IPS DF 6.9 (cell line): ENCODE measurements around the gene MGST2.

Experiments used
- DNase-seq: peaks from one replicate; pipeline ENCODE4 v3.0.0-alpha.2; 2013; ENCODE audit warnings: low read depth, low spot score
- H3K27ac ChIP-seq: one replicate; pipeline ENCODE4 v1.5.1; 2013; ENCODE audit warnings: low read length, control low read depth
- H3K27me3 ChIP-seq: 2 replicates; pipeline ENCODE4 v1.6.1; 2013; ENCODE audit warnings: mild to moderate bottlenecking, low read length; ENCODE audit not compliant: control insufficient read depth, insufficient read depth
- H3K36me3 ChIP-seq: 2 replicates; pipeline ENCODE4 v1.6.1; 2013; ENCODE audit warnings: low read length; ENCODE audit not compliant: control insufficient read depth, insufficient read depth
- H3K4me1 ChIP-seq: 2 replicates; pipeline ENCODE4 v1.6.1; 2013; ENCODE audit warnings: low read length; ENCODE audit not compliant: control insufficient read depth, insufficient read depth
- H3K4me3 ChIP-seq: 2 replicates; pipeline ENCODE4 v1.5.1; 2013; ENCODE audit warnings: mild to moderate bottlenecking, low read length
- H3K9me3 ChIP-seq: 2 replicates; pipeline ENCODE4 v1.6.1; 2013; ENCODE audit warnings: low read length, inconsistent platforms; ENCODE audit not compliant: control insufficient read depth, insufficient read depth
- WGBS: extraction: QIAGEN DNeasy Blood & Tissue Kit; methylation state at CpG from one replicate; pipeline ENCODE4 v1.1.7; 2013; ENCODE audit warnings: mixed read lengths, missing lambda C conversion rate; ENCODE audit not compliant: insufficient read length, insufficient coverage; 5-methylcytosine and 5-hydroxymethylcytosine counted together

MGST2 gene

GRCh38 chr4:139643042-139643895 lies 22.4 kb upstream of the MGST2 start:
- no peaks in the 10 kb centered on the region for H3K27me3 ChIP-seq
- no peaks in the 10 kb centered on the region; the same call in 1 of the 2 replicates for H3K9me3 ChIP-seq
- WGBS = no CpG with 5 or more reads among the region's 11 CpGs
- DNase-seq = no peak
- H3K4me3 ChIP-seq = no peak overlapping the region
- H3K27ac ChIP-seq = no peak overlapping the region
- no peaks in the 10 kb centered on the region for H3K36me3 ChIP-seq
- no peaks in the 10 kb centered on the region for H3K4me1 ChIP-seq

- H3K27ac ChIP-seq = no peak overlapping the region
- no peak overlapping the region for H3K4me3 ChIP-seq
- H3K27me3 ChIP-seq = no peaks in the 10 kb centered on the region
- H3K36me3 ChIP-seq = no peaks in the 10 kb centered on the region
- no peak for DNase-seq
- no CpG with 5 or more reads among the region's 6 CpGs for WGBS
- no peaks in the 10 kb centered on the region for H3K9me3 ChIP-seq
- H3K4me1 ChIP-seq = no peaks in the 10 kb centered on the region
Measured at GRCh38 chr4:139645458-139645857, 20.2 kb upstream of the MGST2 start.

DNA sequence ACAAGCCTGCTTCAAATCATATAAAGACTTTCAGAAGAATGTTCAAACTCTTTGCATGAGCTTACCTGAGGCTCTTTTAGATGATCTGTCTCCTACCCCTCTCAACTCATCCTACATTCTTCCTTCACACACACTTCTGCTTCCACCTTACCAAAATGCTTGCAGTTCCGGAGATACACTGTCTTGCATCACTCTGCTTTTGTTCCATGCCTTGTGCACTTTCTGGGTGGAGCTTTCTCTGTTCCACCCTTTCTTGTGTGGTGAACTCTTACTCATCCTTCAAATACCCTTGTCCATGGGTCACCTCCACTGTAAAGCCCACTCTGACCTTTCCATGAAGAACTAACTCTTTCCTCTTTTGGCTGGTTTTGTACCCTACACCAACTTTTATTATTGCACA lies 18.4 kb upstream of the MGST2 start:
- Histone ChIP-seq H3K27me3 (no peaks in the 10 kb centered on the region), H3K27ac (no peak overlapping the region)
- WGBS = no CpG with 5 or more reads among the region's 1 CpG

GRCh38 chr4:139647952-139648351 lies 17.7 kb upstream of the MGST2 start:
- WGBS = no CpG with 5 or more reads among the region's 1 CpG
- Histone ChIP-seq H3K4me3 (no peak overlapping the region), H3K27me3 (no peaks in the 10 kb centered on the region), H3K9me3 (no peaks in the 10 kb centered on the region), H3K4me1 (no peaks in the 10 kb centered on the region), H3K36me3 (no peaks in the 10 kb centered on the region), H3K27ac (no peak overlapping the region)
- DNase-seq = no peak

More for the DNA sequence above, 18.4 kb upstream of the MGST2 start:
- Histone ChIP-seq H3K9me3 (no peaks in the 10 kb centered on the region), H3K4me3 (no peak overlapping the region), H3K4me1 (no peaks in the 10 kb centered on the region), H3K36me3 (no peaks in the 10 kb centered on the region)
- no peak for DNase-seq

DNA sequence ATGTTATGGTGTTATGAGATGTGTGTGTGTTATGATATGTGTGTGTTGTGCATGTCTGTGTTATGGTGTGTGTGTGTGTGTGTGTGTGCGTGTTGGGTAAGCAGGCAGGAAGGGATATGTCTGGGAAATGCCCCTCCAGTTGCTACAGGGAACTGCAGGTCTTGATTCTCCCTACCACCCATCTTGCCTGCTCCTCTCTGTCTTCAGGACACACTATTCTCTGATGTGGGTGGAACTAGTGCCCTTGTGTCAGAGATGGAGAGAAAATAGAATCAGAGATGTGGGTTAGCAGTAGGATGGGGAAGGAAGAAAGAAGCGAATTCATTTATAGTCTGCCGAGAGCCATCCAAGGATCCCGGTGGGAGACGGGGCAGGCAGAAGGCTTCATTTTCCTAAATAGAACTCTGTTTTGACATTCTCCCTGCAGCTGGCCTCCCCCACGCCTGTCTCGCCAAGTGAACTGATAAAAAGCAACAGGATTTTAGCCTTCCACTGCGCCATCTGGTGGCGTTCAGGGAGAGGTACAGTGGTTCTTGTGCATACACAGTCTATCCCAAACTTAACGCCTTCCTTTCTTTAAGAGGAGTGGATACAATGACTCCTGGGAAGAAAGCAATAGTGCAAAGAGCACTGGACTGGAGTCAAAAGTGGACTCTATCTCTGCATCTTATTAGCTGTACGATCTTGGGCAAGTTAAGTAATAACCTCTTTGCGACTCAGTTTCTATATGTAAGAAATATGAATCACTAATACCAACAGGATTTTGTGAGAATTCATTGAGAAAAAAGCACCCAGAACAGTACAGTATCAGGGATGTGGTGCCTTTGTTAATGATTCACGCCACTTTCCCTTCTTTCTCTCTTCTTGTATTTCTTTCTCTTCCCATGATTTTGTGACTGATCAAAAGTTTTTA lies 14.1 kb upstream of the MGST2 start:
- H3K9me3 ChIP-seq = no peaks in the 10 kb centered on the region
- H3K4me3 ChIP-seq = no peak overlapping the region
- no peaks in the 10 kb centered on the region; the same call in 1 of the 2 replicates for H3K27me3 ChIP-seq
- H3K4me1 ChIP-seq = peaks cover under 1% of the 10 kb centered on the region; the same call in 1 of the 2 replicates
- no peaks in the 10 kb centered on the region for H3K36me3 ChIP-seq
- WGBS = no CpG with 5 or more reads among the region's 13 CpGs
- no peak overlapping the region for H3K27ac ChIP-seq
- no peak for DNase-seq

DNA sequence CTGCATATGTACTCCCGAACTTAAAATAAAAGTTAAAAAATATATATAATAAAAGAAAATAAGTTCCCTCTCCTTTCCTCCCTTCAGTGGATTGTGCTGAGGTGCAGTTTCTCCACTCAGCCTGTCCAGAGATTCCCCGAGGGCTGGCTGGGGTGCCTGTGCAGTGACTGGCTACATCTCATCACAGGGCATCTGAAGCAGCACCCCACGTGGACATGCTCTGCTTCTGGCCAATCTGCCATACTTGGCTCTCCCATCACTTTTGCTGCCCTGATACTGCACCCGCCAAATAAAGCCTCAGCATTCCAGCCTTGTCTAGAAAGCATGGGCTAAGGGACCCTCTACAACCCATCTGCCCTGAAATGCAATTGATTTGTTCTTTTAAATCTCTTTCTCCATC lies 11.1 kb upstream of the MGST2 start:
- Histone ChIP-seq H3K9me3 (no peaks in the 10 kb centered on the region), H3K27me3 (no peaks in the 10 kb centered on the region; the same call in 1 of the 2 replicates), H3K4me3 (no peak overlapping the region), H3K36me3 (no peaks in the 10 kb centered on the region), H3K4me1 (peaks cover 4% of the 10 kb centered on the region; the same call in 1 of the 2 replicates), H3K27ac (no peak overlapping the region)
- no CpG with 5 or more reads among the region's 4 CpGs for WGBS
- no peak for DNase-seq

- Histone ChIP-seq H3K4me1 (peaks cover 4% of the 10 kb centered on the region; the same call in 1 of the 2 replicates), H3K9me3 (no peaks in the 10 kb centered on the region), H3K4me3 (no peak overlapping the region), H3K27me3 (no peaks in the 10 kb centered on the region; the same call in 1 of the 2 replicates), H3K36me3 (no peaks in the 10 kb centered on the region), H3K27ac (no peak overlapping the region)
- DNase-seq = no peak
- no CpG with 5 or more reads among the region's 3 CpGs for WGBS
Measured at GRCh38 chr4:139655116-139655515, 10.5 kb upstream of the MGST2 start.

- WGBS = no CpG with 5 or more reads among the region's 13 CpGs
- H3K36me3 ChIP-seq = no peaks in the 10 kb centered on the region
- no peak for DNase-seq
- H3K4me3 ChIP-seq = no peak overlapping the region
- no peaks in the 10 kb centered on the region for H3K9me3 ChIP-seq
- H3K4me1 ChIP-seq = peaks cover 4% of the 10 kb centered on the region; the same call in 1 of the 2 replicates
- no peaks in the 10 kb centered on the region; the same call in 1 of the 2 replicates for H3K27me3 ChIP-seq
- no peak overlapping the region for H3K27ac ChIP-seq
Measured at GRCh38 chr4:139656614-139657486, 8.8 kb upstream of the MGST2 start.

GRCh38 chr4:139658185-139658584 lies 7.4 kb upstream of the MGST2 start:
- no peaks in the 10 kb centered on the region for H3K36me3 ChIP-seq
- H3K4me1 ChIP-seq = peaks cover 4% of the 10 kb centered on the region; the same call in 1 of the 2 replicates
- no peaks in the 10 kb centered on the region; the same call in 1 of the 2 replicates for H3K27me3 ChIP-seq
- DNase-seq = no peak
- WGBS = no CpG with 5 or more reads among the region's 4 CpGs
- no peaks in the 10 kb centered on the region for H3K9me3 ChIP-seq
- H3K27ac ChIP-seq = no peak overlapping the region
- H3K4me3 ChIP-seq = no peak overlapping the region
